ENCODE measurements around the gene FMNL2.

The FMNL2 gene

GRCh38 chr2:152339556-152340286 lies 4.7 kb downstream of the FMNL2 start:
- no peak for DNase-seq (ENCODE audit: low read depth in 2 of 2)

- no peak for DNase-seq (ENCODE audit: low read depth in 2 of 2)
Measured at GRCh38 chr2:152342259-152343046, 7.5 kb downstream of the FMNL2 start.

GRCh38 chr2:152343426-152343825 lies 8.5 kb downstream of the FMNL2 start:
- no peak for DNase-seq (ENCODE audit: low read depth in 2 of 2)

GRCh38 chr2:152344579-152345195 lies 9.7 kb downstream of the FMNL2 start:
- DNase-seq (ENCODE audit: low read depth in 2 of 2), result no peak

- no peak for DNase-seq (ENCODE audit: low read depth in 2 of 2)
Measured at GRCh38 chr2:152347076-152347475, 12.1 kb downstream of the FMNL2 start.

- no peak for DNase-seq (ENCODE audit: low read depth in 2 of 2)
Measured at GRCh38 chr2:152348388-152348787, 13.4 kb downstream of the FMNL2 start.

GRCh38 chr2:152349416-152349815 lies 14.4 kb downstream of the FMNL2 start:
- DNase-seq (ENCODE audit: low read depth in 2 of 2), result no peak

GRCh38 chr2:152350155-152350679 lies 15.2 kb downstream of the FMNL2 start:
- no peak for DNase-seq (ENCODE audit: low read depth in 2 of 2)

- DNase-seq (ENCODE audit: low read depth in 2 of 2), result no peak
Measured at GRCh38 chr2:152352616-152353015, 17.6 kb downstream of the FMNL2 start.

GRCh38 chr2:152353364-152353763 lies 18.4 kb downstream of the FMNL2 start:
- no peak for DNase-seq (ENCODE audit: low read depth in 2 of 2)

GRCh38 chr2:152354069-152354755 lies 19.2 kb downstream of the FMNL2 start:
- DNase-seq (ENCODE audit: low read depth in 2 of 2), result no peak

- DNase-seq (ENCODE audit: low read depth in 2 of 2), result no peak
Measured at GRCh38 chr2:152354909-152355308, 19.9 kb downstream of the FMNL2 start.

- no peak for DNase-seq (ENCODE audit: low read depth in 2 of 2)
Measured at GRCh38 chr2:152355409-152355831, 20.4 kb downstream of the FMNL2 start.

- no peak for DNase-seq (ENCODE audit: low read depth in 2 of 2)
Measured at GRCh38 chr2:152359573-152360363, 24.8 kb downstream of the FMNL2 start.

GRCh38 chr2:152363936-152364335 lies 29.0 kb downstream of the FMNL2 start:
- DNase-seq (ENCODE audit: low read depth in 2 of 2), result no peak

- DNase-seq (ENCODE audit: low read depth in 2 of 2), result no peak
Measured at GRCh38 chr2:152367547-152368390, 32.8 kb downstream of the FMNL2 start.

GRCh38 chr2:152369176-152369860 lies 34.3 kb downstream of the FMNL2 start:
- no peak for DNase-seq (ENCODE audit: low read depth in 2 of 2)

GRCh38 chr2:152370783-152371182 lies 35.8 kb downstream of the FMNL2 start:
- DNase-seq (ENCODE audit: low read depth in 2 of 2), result no peak

- no peak for DNase-seq (ENCODE audit: low read depth in 2 of 2)
Measured at GRCh38 chr2:152372438-152372984, 37.5 kb downstream of the FMNL2 start.
